GM18507 (cell line): ENCODE measurements around the gene PLXNA2.
A peak's percentile ranks its signal among the peaks of the same experiment; 100 is the strongest.

Experiments used
- DNase-seq: peaks from one replicate; pipeline ENCODE4 v3.0.0; 2011; ENCODE audit warnings: low read depth; ENCODE audit not compliant: insufficient read length; ENCODE audit errors: extremely low spot score
- FAIRE-seq: peaks from 2 replicates; lab custom pipeline; 2011; peaks lifted over from hg19 to GRCh38; lab: Jason Lieb, UNC

Gene PLXNA2

DNA sequence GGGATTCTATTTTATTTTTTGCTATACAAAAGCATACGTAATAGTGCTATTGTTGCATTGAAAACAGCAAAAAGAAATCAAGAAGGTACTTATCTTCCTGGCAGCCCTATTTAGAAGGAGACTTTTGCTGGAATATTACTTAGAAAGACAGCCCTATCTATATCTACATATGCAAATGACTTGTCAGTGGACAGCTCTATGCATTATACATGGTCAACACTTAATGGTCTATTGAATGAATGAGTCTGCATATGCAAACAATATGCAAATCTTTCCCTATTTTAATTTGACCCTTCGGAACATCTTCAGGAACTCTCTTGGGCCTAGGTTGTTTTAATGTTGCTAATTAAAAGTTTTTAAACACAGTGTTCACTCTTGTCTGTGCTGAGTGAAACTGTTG lies 110.8 kb downstream of the PLXNA2 start:
- DNase-seq (no peak), FAIRE-seq (no peak)

DNA sequence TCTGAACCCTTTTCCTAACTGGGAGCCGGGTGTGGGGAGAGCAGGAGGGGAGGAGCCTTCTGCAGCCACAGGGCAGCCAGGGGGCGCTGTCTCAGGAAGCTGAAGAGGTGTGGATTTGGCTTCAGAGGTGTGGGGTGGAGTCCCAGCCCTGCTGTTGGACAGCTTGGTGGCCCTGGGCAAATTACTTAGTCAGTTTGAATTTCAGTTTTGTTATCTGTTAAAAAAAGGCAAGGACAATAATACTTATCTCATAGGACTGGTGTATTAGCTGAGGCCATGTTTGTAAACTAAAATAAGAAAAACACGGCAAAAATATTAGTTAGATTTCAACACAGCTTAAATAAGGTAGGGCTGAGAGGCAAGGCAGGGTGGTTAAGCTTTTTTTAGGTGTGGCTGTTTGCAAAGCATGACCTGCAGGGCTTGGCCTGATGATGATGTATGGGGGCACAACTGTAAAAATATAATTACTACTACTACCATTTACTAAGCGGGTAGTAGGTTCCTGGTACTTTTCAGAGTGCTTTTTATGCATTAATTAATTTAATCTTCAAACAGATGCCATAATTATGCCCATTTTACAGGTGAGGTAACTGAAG lies 111.8 kb downstream of the PLXNA2 start:
- peak; percentile 64 for DNase-seq
- FAIRE-seq = peak; percentile 71

- FAIRE-seq = no peak
- no peak for DNase-seq
These were observed 112.4 kb downstream of the PLXNA2 start for GRCh38 chr1:208131621-208132286.

DNA sequence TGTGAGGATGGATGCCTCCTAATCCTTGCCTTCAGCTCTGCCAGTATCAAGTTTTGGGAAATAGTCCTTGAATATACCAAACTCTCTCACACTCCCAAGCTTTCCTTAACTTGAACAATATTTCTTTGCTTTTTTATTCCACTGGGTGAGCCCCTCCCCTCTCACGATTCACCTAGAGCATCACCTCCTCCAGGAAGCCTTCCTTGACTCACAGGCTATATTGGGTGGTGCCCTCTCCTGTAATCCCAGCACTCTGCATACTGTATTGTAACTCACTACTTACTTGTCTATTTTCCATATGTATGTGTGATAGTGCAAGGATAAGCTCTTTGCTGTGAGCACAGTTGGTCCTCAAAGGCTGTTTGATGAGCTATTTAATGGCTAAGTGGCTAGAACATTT lies 114.7 kb downstream of the PLXNA2 start:
- no peak for FAIRE-seq
- DNase-seq = no peak

- no peak for FAIRE-seq
- DNase-seq = no peak
These were observed 115.1 kb downstream of the PLXNA2 start for GRCh38 chr1:208129060-208129459.

GRCh38 chr1:208127792-208128529 lies 116.2 kb downstream of the PLXNA2 start:
- FAIRE-seq = no peak
- DNase-seq = no peak

DNA sequence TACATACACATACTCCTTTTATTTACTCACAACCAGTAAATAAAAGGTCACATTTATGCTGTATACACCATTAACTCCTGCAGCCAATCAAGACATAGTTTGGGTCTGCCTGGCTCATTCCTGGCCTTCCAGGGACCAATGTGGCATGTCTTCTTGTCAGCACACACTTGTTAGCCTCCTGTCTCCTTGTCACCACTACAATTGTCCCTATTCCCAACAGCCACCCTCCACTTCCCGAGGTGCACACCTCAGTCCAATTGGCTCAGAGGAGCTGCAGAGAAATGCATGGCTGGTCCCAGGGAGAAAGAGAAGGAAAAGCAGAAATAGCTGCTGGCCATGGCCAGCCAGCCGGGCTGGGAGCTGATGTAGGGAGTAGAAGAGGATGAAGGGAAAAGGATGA lies 116.9 kb downstream of the PLXNA2 start:
- FAIRE-seq = no peak
- DNase-seq = no peak

- FAIRE-seq (no peak), DNase-seq (no peak)
These were observed 118.1 kb downstream of the PLXNA2 start for GRCh38 chr1:208126108-208126507.

DNA sequence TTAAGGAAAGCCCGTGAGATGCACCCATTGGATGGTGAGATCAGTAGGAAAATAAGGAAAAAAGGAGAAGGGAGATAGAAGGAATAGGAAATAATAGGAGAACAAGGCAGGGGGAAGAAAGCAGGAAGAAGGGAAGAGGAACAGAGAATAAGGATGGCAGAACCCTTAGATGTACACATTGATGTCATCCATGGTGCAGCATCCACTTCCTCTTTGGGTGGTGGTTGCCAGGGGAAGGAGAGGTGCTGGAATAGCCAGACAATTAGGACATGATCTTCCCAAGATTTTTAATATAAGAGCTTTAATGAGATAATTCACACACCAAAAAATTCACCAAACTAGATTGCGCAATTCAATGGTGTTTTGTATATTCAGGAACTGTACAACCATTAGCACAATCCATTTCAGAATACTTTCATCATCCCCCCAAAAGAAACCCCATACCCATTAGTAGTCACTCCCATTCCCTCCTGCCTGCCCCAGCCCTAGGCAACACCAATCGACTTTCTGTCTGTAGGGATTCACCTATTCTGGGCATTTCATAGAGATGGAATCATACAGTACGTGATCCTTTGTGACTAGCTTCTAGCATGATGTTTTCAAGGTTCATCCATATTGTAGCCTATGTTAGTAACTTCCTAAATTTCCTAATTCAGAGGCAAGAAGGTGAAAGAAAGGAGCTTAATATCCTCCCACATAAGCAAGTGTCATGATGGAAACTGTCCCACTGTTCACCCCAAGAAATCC lies 121.4 kb downstream of the PLXNA2 start:
- no peak for DNase-seq
- no peak for FAIRE-seq

DNA sequence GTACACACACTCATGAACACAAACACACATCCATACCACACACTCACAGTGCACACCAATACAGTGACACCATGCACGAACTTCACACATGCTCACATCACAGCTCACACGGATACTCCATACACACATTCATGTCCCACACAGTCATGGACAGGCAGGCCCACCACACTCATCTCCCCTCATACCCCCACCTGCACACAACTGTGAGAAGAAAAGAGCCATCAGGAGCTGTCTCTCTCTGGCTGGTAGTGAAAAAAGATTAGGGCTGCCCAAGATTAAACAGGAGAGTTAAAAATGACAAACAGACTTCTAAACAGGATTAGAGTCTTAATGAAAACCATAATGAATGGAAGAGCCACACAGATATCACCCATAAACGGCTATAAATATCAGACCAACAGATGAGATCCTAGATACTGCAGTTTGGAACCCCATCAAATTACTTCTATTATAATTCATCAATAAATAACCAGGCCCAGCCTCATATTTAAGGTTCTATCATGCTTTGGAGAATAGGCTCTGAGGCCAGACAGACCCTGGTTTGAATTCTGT lies 122.3 kb downstream of the PLXNA2 start:
- DNase-seq (no peak), FAIRE-seq (no peak)

GRCh38 chr1:208120431-208120790 lies 123.8 kb downstream of the PLXNA2 start:
- DNase-seq = no peak
- FAIRE-seq = no peak

DNA sequence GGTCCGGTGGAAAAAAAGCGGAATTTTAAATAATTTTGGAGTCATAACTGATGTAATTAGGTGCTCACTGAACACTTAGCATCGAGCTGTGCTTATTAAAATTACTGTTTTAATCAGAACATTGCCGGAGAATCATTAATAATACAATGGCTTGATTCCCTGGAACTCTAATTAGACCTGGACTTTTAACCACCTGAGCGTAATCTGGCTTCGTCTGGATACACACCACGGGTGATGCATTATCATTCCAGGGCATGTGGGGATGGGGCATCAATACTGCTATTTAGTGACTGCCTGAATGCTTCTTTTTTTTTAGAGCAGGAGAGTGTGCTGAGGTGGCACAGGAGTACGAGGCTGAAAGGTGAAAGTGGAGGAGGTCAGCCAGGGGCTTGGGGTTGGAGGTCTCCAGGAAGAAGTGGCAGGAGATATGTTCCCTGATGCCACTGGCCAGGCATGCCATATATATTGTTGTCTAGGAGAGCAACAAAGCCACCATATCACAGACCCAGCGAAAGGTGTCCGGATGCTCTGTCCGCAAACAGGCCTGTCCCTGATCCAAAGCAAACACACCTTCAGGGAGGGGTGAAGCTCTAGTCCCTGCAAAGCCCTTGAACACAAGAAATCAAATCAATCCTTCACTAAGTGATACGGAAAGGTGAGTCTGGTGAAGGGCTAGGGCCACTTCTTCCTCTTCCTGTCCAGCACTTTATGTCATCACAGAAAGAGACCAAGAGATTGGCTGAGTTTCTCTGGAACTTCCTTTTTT lies 125.2 kb downstream of the PLXNA2 start:
- FAIRE-seq = no peak

GRCh38 chr1:208118306-208118705 lies 125.9 kb downstream of the PLXNA2 start:
- DNase-seq = no peak
- no peak for FAIRE-seq

More for the DNA sequence above, 125.2 kb downstream of the PLXNA2 start:
- DNase-seq = no peak

- DNase-seq (no peak), FAIRE-seq (no peak)
These were observed 126.4 kb downstream of the PLXNA2 start for GRCh38 chr1:208117826-208118225.

DNA sequence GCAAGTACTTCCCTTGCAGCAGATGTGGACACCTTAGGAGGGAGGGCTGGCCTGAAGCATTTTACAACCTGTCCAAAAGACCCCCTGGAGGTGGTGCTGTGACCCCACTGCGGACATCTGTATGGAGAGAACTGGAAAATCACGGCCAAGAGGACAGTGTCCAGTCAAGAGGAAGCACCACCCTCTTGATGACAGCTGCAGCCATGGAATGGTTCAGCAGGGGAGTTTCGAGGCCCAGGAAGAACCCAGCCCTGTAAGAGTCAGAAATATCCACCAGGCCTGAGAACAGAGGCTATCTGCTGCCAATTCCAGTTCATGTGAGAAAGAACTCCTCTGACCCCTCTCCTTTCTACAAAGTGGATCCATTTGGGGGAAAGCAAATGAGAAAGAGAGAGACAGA lies 126.8 kb downstream of the PLXNA2 start:
- DNase-seq = no peak
- FAIRE-seq = no peak

DNA sequence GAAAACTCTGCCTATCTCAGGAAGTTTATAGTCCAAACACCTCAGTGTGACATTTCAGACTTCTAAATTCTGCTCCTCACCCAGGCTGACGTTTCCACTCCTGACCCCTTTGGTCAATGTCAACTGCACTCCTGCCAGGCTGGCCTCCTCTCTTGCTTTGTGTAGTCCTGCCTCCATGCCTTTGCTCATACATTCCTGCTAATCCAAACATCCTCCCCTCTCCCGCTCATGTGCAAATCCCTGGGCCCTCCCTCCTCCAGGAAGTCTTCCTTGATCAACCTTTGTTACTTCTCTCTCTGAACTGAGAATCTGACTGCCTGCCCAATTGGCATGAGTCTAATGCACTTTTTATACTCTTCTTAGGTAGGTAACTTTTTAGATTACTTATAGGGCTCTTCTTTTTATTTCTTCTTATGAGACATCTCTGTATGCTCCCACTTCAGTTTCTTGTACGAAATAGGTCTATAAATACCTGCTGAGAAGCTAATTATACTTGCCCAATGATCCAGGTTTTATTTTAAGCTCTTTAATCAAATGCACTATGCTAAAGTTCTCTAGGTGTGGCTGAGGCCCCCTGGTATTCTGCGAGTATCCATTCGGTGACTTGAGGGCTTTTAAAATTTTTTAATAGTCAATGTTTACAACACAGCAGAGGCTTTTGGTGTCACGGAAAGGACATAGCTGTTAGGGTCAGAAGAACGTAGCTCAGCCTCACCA lies 128.1 kb downstream of the PLXNA2 start:
- FAIRE-seq = no peak
- no peak for DNase-seq

DNA sequence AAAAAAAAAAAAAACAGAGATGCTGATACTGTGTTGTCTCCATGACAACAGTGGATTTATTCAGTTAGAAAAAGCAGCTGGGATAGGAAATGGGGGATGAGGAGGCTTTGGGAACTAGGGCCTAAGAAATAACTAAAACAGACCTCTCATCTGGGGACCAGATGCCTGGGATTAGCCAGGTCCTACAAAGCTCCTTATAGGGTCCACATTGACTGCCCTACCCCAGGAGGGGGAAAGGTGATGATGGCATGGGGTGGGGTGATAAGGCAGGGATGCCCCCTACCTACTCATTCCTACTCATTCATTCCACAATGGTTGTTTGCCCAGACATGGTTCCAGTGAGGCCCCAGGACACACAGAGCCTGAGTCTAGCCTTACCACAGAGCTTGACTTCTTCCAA lies 131.2 kb downstream of the PLXNA2 start:
- DNase-seq (no peak), FAIRE-seq (no peak)

DNA sequence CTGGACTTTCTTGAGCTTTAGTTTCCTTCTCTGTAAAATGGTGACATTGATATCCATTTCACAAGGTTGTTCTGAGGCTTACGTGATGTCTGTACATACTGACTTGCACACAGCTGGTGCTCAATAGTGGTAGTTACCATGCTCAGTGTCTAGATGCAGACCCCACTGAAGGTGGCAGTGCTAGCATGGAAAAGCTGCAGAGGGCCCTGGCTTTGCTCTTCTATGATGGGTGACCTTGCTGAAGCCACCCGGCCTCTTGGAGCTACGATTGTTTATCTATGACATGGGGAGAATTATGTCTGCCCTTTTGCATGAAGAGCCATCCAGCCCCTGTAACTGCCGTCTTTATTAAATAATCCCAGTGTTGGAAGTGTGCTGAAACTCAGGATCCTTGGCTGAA lies 131.8 kb downstream of the PLXNA2 start:
- DNase-seq = no peak
- FAIRE-seq = no peak
